NK-92 treated with Interleukin-12 subunit alpha and Interleukin-12 subunit beta, amount 100 ng/mL, for 24 hours (cell line): ENCODE data around the gene AKT2.

Experiments used
- DNase-seq: peaks from one replicate; lab custom pipeline; 2025; lab: John Stamatoyannopoulos, UW

AKT2 gene

DNA sequence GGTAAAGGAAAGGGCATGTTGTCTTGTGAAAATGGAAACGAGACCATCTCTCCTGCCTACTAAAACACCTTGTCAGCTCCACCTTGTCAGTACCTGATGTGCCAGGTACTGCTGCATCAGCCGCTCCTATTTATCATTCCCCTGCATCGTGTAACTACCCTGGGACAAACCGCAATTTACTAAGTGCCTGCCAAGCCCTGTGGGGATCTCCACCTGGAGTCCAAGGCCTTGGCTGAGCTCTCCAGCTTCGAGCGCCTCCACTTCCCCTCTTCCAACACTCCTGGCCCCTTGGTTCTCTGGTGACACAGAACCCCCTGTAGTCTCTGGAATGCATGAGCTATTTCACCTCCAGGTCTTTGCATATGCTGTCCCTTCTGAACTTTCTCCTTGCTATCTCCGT is 32.8 kb downstream of the AKT2 start:
- no peak for DNase-seq

DNA sequence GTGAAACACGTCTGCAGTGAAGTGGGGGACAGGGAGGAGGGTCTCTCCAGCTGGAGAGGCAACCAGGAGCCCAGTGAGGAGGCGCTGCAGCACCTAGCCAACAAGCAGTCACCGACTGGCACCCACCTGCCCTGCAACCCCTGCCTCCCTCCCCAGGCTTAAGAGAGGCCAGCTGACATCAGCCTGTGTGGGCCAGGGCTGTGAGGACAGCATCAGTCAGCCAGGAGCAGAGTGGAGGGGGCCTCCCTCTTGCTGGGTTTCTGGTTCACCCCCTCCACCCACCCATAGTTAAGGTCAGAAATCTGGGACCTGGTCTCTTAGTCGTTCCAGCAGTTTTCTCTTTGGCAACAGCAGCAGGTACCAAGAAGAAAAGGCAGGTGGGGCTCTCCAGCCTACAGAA is 33.2 kb downstream of the AKT2 start:
- DNase-seq, result no peak

DNA sequence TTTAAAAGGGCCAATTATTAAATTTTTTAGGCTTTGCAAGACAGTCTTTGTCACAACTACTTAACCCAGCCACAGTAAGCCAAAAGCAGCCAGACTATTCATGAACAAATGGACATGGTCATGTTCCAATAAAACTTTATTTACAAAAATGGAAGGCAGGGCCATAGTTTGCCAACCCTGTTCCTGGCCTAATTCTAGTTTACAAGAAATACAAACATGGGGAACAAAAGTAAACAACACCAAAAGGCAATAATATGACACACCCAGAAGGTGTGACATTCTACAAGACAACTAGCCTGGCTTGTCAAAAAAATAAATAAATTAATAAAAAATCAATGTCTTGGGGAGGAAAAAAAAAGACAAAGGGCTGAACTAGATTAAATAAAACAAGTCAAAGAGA is 33.9 kb downstream of the AKT2 start:
- no peak for DNase-seq

DNA sequence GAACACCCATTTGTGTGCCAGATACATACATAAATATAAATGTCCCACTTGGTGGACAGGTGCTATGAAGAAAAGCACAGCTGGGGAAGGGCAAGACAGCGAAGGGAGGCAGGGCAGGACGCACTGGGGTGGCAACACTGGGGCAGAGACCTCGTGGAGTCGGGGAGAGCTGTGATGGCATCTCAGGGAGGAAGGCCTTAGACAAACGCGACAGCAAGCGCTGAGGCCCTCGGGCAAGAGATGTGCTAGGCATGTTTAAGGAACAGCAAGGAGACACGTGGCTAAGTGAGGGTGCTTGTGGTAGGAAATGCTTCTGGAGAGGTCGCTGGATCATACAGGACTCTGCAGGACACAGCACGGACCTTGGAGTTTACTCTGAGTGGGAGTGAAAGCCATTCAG is 35.4 kb downstream of the AKT2 start:
- no peak for DNase-seq

DNA sequence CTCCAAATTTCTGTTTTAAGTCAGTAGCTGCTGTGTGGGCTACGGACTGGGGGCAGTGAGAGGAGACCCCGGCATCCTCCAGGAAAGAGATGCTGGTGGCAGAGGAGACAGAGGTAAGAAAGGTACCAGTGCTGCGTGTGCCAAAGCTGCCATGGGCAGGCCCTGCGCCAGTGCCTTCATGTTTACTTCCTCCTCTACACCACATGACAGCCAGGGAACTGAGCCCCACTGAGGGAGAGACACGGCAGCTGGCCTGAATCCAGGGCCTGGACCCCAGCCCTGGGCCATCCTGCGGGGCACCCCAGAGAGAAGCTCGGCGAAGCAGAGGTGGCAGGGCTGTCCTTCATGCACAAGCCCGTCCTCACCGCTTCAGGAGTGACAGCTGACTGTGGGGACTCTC is 35.9 kb downstream of the AKT2 start:
- no peak for DNase-seq

DNA sequence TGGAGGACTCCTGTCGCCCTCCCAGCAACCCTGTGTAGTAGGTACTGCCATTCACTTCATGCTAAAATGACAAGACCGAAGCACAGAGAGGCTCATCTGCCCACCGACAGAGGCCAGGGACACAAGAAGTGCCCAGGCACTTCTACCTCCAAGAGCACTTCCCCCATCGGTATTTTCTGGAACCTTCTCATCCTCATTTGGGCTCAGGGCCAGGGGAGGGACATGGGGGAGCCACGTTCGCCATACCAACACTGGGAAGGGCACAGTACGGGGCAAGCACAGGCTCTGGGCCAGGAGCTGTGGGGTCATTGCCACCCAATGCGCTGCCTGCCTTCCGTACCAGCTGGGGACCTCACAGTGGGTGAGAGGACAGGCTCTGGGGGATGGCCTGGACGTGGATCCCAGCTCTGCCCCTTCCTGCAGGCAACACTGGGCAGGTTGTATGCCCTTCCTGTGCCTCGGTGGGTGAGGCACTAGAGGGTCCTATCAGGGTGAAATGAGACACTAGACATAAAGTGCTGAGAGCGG is 37.3 kb downstream of the AKT2 start:
- DNase-seq, result no peak

DNA sequence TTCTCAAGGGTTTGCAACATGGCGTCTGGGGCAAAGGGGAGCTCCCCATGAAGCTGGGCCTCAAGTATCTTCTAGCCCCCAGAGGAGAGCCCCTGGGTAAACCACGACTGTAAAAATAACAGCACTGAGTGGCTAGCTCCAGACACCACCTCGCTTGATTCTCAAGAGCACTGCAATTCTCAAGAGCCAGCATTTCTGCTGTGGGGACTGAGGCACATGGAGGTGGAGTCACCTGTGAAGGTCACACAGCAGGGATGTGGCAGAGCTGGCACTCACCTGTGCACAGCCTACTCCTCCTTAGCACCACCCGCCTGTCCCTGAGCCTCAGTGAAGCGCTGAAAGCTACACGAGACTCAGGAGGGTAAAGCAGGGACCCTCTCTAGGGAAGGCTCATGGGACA is 38.0 kb downstream of the AKT2 start:
- DNase-seq, result no peak

DNA sequence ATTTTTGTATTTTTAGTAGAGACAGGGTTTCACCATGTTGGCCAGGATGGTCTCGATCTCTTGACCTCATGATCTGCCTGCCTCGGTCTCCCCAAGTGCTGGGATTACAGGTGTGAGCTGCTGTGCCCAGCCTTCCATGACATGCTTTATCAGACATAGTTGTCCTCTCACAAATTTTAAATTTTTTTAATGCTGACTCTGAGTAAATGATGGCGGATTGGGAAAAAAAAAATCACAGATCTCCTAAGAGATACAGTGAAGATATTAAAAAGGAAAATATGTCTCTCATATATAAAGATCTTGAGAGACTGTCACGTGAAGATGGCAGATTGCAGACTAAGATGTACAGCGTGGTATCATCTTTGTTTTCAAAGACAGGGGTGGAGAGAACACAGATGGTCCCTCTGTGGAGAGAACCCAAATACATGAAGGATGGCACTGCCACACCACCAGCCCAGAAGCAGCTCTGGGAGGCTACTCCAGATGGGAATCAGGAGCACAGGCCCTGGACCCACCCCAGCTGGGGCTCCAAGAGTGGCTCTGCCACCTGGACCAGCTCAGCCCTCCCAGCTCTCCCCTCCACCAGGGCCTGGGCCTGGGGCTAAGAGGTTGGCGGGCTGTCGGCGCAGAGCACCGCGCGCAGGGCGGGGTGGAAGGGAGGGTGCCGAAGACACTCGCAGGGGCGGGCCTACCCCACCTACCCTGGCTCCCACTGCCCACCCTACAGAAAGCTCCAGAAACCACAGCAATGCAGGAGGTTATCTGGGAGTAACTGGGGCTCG is 38.7 kb downstream of the AKT2 start:
- DNase-seq, result no peak

DNA sequence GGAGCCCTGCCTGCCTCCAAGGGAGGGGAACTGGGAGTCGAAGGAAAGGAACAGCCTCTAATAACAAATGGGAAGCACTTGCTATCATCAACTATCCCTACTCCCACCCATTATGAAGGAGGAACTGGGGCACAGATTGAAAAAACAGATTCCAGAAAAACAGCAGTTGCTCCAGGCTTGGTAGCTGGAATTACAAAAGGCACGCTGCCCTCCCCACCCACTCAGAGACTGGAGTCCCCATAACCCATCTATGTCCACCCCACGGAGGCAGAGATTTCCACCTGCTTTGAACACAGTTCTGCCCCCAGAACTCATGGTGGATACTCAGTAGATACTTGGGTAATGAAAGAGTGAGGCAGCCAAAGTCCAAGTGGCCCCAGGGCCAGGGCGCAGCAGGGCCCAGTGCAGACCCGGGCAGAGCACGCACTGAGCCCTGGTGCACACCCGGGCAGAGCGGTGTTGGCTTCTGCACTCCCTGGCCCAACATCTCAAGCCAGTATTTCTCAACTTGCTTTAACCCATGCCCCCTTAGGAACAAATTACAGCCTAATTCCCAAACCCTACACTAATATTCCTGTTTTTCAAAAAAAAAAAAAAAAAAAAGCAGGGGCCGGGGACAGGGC is 39.5 kb downstream of the AKT2 start:
- no peak for DNase-seq

DNA sequence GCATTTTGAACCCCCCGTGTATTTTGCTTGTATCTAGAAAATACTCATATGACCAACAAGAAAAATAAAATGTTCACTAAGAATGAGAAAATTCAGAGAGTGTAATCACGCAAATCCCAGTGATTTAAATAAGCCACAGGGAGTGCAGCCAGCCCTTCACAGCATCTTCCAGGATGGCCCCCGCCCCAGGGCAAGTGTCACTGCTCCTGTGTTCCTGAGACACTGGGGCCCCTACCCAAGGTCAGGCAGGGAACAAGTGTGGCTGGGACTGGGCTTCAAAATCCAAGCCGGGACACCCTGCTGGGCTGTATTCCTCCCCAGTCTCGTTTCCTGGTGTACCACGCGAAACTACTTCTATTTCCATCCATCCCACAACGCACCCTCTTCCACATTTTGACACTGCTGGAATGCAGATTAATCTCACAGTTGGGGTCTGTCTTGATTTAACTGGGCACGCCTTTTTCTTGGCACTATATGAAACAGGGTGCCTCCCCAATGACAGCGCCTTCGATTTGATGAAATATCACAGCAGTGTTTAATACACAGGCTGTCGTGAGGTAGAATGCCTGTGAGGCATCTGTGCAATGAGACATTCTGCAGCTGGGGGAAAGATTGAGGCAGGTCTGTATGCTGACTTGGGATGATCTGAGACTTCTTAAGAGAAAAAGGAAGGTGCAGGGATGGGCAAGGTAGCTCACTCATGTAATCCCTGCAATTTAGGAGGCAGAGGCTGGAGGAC is 40.4 kb downstream of the AKT2 start:
- DNase-seq, result no peak

DNA sequence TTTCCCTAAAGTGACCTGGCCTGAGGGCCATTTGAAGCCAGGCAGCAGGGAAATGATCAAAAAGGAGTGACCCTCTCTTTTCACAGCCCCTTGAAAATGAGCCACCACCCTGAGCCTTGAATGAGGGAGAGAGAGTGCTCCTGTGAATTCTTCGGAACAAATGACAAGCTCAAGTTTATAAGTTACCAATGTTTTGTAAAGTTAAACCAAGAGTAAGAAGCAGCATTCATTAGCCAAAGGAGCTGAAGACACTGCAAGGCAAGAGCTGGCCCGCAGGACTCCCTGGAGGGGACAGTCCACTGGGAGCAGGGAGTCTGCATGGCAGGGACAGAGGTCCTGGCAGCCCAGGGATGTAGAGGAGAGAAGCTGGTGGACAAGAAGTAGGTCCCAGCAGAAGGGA is 42.0 kb downstream of the AKT2 start:
- DNase-seq, result no peak

DNA sequence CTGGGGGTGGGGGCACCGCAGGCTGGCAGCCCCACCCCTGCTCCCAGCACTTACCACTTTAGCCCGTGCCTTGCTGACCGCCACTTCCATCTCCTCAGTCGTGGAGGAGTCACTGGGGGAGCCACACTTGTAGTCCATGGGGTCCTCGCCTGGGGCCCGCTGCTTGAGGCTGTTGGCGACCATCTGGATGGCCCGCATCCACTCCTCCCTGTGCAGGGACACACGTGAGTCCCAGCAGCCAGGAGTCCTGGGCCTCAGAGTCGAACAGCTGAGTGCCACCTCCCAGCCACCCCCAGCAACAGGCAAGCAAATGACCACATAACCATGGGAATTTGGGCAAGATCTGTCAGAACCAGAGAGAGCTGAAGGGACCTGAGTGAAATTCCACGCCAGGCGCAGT is 42.7 kb downstream of the AKT2 start:
- DNase-seq, result no peak

DNA sequence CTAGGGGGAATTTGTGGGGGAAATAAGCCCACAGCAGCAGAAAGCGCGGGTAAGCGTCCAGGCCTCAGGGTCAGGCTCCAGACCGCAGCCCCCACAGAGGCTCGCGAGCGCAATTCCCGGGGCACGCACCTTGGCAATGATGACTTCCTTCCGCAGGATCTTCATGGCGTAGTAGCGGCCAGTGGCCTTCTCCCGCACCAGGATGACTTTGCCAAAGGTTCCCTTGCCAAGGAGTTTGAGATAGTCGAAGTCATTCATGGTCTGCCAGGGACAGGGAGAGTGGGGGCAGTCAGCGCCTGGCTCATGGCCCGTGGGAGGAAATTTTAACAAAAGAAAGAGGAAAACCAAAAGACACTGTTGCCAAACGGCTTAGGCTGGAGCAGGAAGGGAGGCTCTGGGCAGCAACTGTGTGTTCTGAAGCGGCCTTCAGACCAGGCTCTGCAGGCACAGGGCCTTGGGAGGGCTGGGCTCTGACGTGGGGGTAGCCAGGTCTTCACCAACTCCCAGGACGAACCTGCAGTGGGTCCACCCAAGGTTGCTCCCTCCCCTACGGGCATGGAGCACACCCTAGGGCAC is 43.2 kb downstream of the AKT2 start:
- DNase-seq, result no peak

DNA sequence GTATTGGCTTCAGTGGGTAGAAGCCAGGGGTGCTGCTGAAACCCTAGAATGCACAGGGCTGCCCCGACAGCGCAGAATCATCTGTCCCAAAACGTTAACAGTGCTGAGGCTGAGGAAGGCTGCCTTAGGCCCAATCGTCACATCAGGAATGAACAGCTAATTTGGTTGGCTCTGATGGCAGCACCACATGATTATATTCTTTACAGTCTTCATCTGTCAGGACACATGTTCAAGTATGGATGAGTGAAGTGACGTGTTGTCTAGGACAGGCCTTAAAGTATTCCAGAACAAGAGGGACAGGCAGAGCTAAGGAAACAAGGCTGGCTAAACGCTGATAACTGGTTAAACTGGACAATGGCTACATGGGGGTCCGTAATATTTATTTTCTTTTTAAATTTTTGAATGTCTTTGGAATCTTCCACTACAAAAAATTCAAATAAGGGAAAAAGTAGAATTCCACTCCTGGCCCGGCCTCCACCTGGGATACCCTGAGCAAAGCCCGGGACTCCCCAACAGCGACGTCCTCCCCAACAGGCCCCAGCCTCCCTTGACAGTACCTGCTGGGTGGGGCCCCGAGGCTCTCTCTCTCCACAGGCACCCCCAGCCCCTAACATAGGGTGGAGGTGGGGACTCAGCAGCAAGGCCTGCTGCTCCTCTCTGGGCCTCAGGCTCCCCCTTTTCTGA is 43.9 kb downstream of the AKT2 start:
- DNase-seq, result no peak

DNA sequence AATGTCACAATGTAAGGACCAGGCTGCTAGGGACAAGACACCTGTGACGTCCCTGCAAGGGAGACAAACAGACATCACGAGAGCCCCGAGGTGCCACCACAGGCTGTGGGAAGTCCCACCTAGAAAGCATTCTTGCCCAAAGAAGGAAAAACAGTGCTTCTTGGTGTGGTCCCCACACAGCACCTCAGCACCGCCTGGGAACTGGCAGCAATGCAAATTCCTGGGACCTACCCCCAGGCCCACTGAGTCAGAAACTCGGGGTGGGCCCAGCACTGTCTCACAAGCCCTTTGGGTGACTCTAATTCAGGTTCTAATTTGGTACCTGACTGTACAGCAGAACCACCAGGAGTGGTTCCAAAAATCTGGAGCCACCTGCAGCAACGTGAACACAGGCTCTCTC is 44.8 kb downstream of the AKT2 start:
- DNase-seq, result no peak

DNA sequence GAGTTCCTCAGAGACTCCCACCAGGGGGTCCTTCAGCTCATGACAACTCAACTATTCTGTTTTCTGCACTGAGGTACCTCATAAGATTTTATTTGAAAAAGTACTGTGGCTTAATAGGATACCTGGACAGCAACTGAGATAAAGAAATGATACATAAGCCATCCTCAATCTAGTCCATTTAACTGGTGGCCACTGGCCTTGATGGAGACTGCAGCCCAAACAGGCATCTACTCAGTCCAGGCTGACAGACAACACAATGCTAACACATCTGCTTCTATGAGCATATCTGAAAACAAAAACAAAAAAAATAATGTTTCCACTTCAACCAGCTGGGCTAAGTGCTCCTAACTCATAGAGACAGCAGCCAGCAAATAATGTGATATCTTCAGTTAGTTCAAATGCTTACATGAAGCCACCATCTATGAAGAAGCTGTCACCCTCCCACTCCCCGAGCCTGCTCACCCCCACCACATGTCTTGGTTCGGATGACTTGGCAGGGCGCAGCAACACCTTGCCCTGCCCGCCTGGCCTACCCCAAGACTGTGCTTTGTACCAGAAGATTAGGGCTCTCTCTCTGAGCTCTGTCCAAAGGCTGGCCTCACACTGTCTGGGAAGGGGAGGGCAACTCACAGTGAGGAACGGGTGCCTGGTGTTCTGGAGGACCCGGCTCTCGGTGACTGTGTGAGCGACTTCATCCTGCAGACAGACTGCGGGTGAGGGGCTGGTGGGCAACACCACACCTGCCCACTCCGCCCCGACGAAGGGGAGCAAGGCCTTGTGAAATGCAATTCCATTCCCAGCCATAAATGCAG is 45.5 kb downstream of the AKT2 start:
- no peak for DNase-seq

DNA sequence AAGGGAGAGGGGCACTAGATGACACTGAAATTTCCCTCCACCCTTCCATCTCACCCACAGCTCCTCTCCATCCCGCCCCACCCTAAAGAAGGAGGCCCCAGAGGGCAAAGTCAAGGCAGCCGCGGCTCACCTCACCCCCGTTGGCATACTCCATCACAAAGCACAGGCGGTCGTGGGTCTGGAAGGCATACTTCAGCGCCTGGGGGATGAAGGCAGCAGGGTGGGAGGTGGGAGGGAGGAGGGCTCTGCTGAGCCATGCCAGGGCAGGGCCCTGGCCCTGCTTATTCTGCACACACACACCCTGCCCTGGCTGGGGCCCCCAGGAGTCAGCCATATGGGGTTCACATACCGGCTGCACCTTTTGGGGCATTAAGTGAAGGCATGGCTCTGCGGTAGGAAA is 46.4 kb downstream of the AKT2 start:
- DNase-seq, result no peak

DNA sequence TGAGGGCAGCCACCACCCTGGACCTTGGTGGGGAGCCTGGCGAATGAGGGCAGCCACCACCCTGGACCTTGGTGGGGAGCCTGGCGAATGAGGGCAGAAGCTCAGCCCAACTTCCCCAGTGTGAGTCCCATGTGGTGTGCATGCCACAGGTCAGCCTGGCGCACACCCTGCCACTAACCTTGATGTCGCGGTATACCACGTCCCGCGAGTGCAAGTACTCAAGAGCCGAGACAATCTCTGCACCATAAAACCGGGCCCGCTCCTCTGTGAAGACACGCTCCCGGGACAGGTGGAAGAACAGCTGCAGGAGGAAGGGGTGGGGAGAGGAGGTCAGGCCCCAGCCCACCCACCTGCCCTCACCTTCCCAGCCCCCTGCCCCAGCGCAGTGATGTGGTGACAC is 47.4 kb downstream of the AKT2 start:
- no peak for DNase-seq

DNA sequence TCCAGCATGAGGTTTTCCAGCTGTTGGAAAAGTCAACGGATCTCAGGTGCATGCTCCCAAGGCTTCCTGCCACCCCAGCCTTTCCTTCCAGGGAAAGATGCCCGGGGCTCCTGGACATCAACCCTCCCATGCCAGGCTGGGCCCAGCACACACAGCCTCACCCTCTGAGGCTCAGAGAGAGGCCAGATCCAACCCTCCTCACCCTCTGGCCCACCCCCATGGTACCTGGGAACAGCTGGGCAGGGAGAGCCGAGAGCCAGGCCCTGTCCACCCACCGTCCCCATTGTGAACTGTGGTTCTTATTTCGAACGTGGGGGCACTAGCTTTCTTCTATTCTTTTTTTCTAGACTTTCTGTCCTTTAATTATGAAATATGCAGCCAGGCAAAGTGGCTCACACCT is 48.8 kb downstream of the AKT2 start:
- no peak for DNase-seq

DNA sequence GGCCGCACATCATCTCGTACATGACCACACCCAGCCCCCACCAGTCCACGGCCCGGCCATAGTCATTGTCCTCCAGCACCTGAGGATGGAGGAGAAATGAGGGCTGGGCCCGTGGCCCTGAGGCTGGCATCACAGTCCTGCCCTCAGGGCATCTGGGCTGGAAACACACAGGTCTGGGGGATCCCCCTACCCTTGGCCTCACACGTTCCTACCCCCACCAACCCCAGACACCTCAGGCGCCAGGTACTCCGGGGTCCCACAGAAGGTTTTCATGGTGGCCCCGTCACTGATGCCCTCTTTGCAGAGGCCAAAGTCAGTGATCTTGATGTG is 49.2 kb downstream of the AKT2 start:
- no peak for DNase-seq

DNA sequence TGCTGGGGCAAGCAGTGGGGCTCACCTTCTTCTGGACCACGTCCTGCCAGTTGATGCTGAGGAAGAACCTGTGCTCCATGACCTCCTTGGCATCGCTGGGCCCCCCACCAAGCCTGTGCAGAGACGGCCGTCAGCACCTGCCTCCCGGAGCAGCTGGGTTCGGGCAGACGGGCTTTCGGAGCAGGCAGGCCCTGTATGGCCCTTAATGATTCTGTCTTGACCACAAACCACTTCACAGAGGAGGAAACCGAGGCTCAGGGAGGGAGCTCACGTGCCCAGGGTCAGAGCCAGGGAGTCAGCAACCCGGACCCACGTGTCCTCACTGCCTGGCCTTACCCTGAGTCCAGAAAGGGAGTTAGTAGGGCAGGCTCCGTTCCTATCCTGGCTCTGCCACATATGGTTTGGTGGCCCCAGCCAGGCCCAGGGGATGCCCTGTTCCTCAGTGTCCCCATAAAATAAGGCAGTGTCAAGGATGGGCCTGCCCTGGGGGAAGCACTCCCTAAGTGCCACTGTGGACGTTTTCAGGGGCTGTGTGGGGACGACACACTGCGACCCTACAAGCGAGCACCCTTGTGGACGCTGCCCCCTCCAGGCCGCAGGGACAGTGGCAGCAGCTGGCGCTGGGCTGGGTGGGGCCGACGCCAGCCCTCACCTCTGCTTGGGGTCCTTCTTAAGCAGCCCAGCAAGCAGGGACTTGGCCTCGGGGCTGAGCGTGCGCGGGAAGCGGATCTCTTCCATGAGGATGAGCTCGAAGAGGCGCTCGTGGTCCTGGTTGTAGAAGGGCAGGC is 49.7 kb downstream of the AKT2 start:
- DNase-seq, result no peak
